Embryonic facial prominence (tissue), 1 donor: Measurements from ENCODE around the gene DSCAML1.

Experiments
- DNase-seq: peaks from one replicate; pipeline ENCODE4 v3.0.0-alpha.2; 2016; ENCODE audit errors: extremely low spot score

DSCAML1 gene

GRCh38 chr11:117585631-117586030, 211.4 kb downstream of the DSCAML1 start:
- no peak for DNase-seq

GRCh38 chr11:117584056-117584830, 212.8 kb downstream of the DSCAML1 start:
- DNase-seq, result no peak

GRCh38 chr11:117583063-117583801, 213.8 kb downstream of the DSCAML1 start:
- DNase-seq, result no peak

- no peak for DNase-seq
Measured at GRCh38 chr11:117582433-117582832, 214.6 kb downstream of the DSCAML1 start.

- DNase-seq, result no peak
Measured at GRCh38 chr11:117580866-117581265, 216.2 kb downstream of the DSCAML1 start.

- no peak for DNase-seq
Measured at GRCh38 chr11:117579161-117579560, 217.9 kb downstream of the DSCAML1 start.

- DNase-seq, result no peak
Measured at GRCh38 chr11:117575856-117576255, 221.2 kb downstream of the DSCAML1 start.

GRCh38 chr11:117574551-117574950, 222.5 kb downstream of the DSCAML1 start:
- DNase-seq, result no peak

- DNase-seq, result no peak
Measured at GRCh38 chr11:117573326-117573725, 223.7 kb downstream of the DSCAML1 start.

GRCh38 chr11:117572671-117573070, 224.3 kb downstream of the DSCAML1 start:
- DNase-seq, result no peak

- DNase-seq, result no peak
Measured at GRCh38 chr11:117572129-117572528, 224.9 kb downstream of the DSCAML1 start.

- no peak for DNase-seq
Measured at GRCh38 chr11:117570701-117571100, 226.3 kb downstream of the DSCAML1 start.

GRCh38 chr11:117569911-117570310, 227.1 kb downstream of the DSCAML1 start:
- DNase-seq, result no peak

GRCh38 chr11:117565709-117566108, 231.3 kb downstream of the DSCAML1 start:
- DNase-seq, result no peak

- DNase-seq, result no peak
Measured at GRCh38 chr11:117564321-117564720, 232.7 kb downstream of the DSCAML1 start.

- DNase-seq, result no peak
Measured at GRCh38 chr11:117563556-117563955, 233.5 kb downstream of the DSCAML1 start.

GRCh38 chr11:117562136-117562535, 234.9 kb downstream of the DSCAML1 start:
- DNase-seq, result no peak

- no peak for DNase-seq
Measured at GRCh38 chr11:117560780-117561530, 236.1 kb downstream of the DSCAML1 start.

GRCh38 chr11:117559698-117560097, 237.3 kb downstream of the DSCAML1 start:
- DNase-seq, result no peak

- DNase-seq, result no peak
Measured at GRCh38 chr11:117557361-117557760, 239.7 kb downstream of the DSCAML1 start.

GRCh38 chr11:117554601-117555333, 242.2 kb downstream of the DSCAML1 start:
- no peak for DNase-seq

GRCh38 chr11:117552626-117553025, 244.4 kb downstream of the DSCAML1 start:
- DNase-seq, result no peak
